ENCODE measurements around the gene DUSP28. TPM values are rescaled to one million over a fixed set of nuclear protein-coding genes. Genes with fewer than 3 reads are reported as not detected.

DUSP28 gene
- total RNA-seq, 4 donors from 2014 or later: 3.3 to 5.5 (median 4.7) TPM

DNA sequence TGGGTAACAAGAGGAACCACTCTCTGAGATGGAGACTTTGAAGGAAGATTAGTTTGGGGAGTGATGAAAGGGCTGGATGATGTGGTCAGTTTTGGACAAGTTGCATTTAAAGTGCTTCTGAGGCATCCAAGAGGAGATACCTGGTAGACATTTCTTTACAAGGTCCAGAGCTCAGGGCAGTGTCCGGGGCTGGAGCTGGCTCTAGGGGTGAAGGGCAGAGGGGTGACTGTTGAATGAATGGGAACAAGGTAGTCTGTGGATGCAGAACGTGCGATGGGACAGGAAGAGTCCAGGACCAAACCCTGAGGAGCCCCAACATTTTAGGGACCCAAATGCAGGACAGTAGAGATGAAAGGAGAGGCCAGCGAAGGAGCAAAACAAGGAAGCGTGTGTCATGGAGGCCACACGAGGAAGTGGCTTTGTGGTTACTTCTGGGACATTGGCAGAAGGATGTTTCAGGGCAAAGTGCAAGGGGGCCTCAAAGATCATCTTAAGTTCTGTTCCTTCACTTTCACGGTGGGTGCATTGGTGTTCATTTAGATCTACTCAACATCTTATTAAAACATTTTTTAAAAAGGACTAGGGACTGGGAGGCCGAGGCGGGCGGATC lies 51.5 kb downstream of the DUSP28 start:
- TF ChIP-seq, protein P1, sequence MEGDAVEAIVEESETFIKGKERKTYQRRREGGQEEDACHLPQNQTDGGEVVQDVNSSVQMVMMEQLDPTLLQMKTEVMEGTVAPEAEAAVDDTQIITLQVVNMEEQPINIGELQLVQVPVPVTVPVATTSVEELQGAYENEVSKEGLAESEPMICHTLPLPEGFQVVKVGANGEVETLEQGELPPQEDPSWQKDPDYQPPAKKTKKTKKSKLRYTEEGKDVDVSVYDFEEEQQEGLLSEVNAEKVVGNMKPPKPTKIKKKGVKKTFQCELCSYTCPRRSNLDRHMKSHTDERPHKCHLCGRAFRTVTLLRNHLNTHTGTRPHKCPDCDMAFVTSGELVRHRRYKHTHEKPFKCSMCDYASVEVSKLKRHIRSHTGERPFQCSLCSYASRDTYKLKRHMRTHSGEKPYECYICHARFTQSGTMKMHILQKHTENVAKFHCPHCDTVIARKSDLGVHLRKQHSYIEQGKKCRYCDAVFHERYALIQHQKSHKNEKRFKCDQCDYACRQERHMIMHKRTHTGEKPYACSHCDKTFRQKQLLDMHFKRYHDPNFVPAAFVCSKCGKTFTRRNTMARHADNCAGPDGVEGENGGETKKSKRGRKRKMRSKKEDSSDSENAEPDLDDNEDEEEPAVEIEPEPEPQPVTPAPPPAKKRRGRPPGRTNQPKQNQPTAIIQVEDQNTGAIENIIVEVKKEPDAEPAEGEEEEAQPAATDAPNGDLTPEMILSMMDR (IDR thresholded peaks at IDR 0.05): no peak
- DNase-seq (ENCODE audit: low spot score) (no peak), ATAC-seq (ENCODE audit: low FRiP score) (no peak)

Other genes starting within 250 kb of the DUSP28 start
- 10 to 100 TPM; 33.6 to 91.4 (median 39.5) TPM for gene GPC1, start 124.7 kb upstream of the DUSP28 start, total RNA-seq
- 10 to 100 TPM in 3 of 4 donors, 1 to 10 TPM in 1; 8.3 to 23.2 (median 16.7) TPM for gene ANKMY1, start 2.4 kb upstream of the DUSP28 start, total RNA-seq
- 10 to 100 TPM; 41.6 to 97.4 (median 71.8) TPM for gene RNPEPL1, start 8.1 kb downstream of the DUSP28 start, total RNA-seq
- 10 to 100 TPM; 11.6 to 22.6 (median 17.7) TPM for gene CAPN10, start 26.4 kb downstream of the DUSP28 start, total RNA-seq
- 1 to 10 TPM; 1.3 to 2.4 (median 1.9) TPM for gene GPR35, start 65.1 kb downstream of the DUSP28 start, total RNA-seq
- gene AQP12B, start 122.5 kb downstream of the DUSP28 start, total RNA-seq: not detected
- not detected for gene AQP12A, start 131.5 kb downstream of the DUSP28 start, total RNA-seq